Bone marrow (tissue), 2 donors: ENCODE data around the gene SMTNL1.

Source experiments
- DNase-seq, 2 donors: peaks; one replicate each; lab custom pipeline; 2025; lab: John Stamatoyannopoulos, UW

Gene SMTNL1

GRCh38 chr11:57536947-57537619, at the start of gene SMTNL1:
TSS of gene SMTNL1 (plus strand) at chr11:57537595. CDS start at chr11:57542643, 5,048 bp downstream.
- no peak for DNase-seq

- no peak for DNase-seq
Measured at GRCh38 chr11:57487920-57488659, 49.3 kb upstream of the SMTNL1 start.

GRCh38 chr11:57490456-57491248, 46.7 kb upstream of the SMTNL1 start:
- no peak for DNase-seq

- peak; percentile 9 to 61 for DNase-seq
Measured at GRCh38 chr11:57491371-57492061, 45.9 kb upstream of the SMTNL1 start.

- no peak for DNase-seq
Measured at GRCh38 chr11:57493507-57494503, 43.6 kb upstream of the SMTNL1 start.

GRCh38 chr11:57496109-57496820, 41.1 kb upstream of the SMTNL1 start:
- no peak for DNase-seq

- no peak for DNase-seq
Measured at GRCh38 chr11:57497303-57498247, 39.8 kb upstream of the SMTNL1 start.

- no peak for DNase-seq
Measured at GRCh38 chr11:57498540-57498939, 38.9 kb upstream of the SMTNL1 start.

- no peak for DNase-seq
Measured at GRCh38 chr11:57499413-57499982, 37.9 kb upstream of the SMTNL1 start.

GRCh38 chr11:57499983-57500461, 37.4 kb upstream of the SMTNL1 start:
- no peak for DNase-seq

- DNase-seq: no peak
Measured at GRCh38 chr11:57500515-57500914, 36.9 kb upstream of the SMTNL1 start.

- no peak for DNase-seq
Measured at GRCh38 chr11:57500926-57501325, 36.5 kb upstream of the SMTNL1 start.

GRCh38 chr11:57501953-57502352, 35.4 kb upstream of the SMTNL1 start:
- DNase-seq: no peak

- no peak for DNase-seq
Measured at GRCh38 chr11:57502376-57502775, 35.0 kb upstream of the SMTNL1 start.

- DNase-seq: no peak
Measured at GRCh38 chr11:57502870-57503269, 34.5 kb upstream of the SMTNL1 start.

GRCh38 chr11:57504511-57504910, 32.9 kb upstream of the SMTNL1 start:
- no peak for DNase-seq

GRCh38 chr11:57506522-57506921, 30.9 kb upstream of the SMTNL1 start:
- DNase-seq: no peak

- DNase-seq: no peak
Measured at GRCh38 chr11:57508341-57509170, 28.8 kb upstream of the SMTNL1 start.
